Erythroblast (primary cell): ENCODE results near the gene PIK3C2G.

Experiments
- GATA1 ChIP-seq: IDR thresholded peaks from 2 replicates; pipeline ENCODE4 v1.6.1; 2011; ENCODE audit warnings: low read depth, mild to moderate bottlenecking, control low read depth, low read length, moderate library complexity
- POLR2A ChIP-seq: IDR thresholded peaks from 2 replicates; pipeline ENCODE4 v1.6.1; 2011; ENCODE audit warnings: mild to moderate bottlenecking, low read length

DNA sequence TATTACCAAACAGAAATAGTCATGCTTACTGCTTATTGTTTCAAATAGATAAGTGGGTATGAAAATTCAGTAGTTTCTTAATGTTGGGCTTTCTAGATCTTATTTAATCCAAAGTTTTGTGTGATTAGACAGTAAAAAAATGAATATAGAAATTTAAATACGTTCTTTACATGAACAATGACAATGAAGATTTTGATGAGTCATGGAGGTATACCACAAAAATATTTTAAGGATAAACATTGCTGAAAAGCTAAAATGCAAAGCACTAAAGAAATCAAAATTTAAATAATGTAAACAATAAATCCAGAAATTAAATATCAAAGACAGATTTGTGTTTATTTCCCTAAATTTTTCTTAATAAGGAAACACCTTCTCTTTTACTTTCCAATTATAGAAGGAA, 78.3 kb downstream of the PIK3C2G start:
- TF ChIP-seq POLR2A: no peak
- no peak for TF ChIP-seq GATA1
